Kidney epithelial cell (primary cell): ENCODE measurements around the gene PRELID2. TPM values are rescaled to one million over a fixed set of nuclear protein-coding genes. Genes with fewer than 3 reads are reported as not detected.

Source experiments
- DNase-seq: peaks from one replicate; pipeline ENCODE4 v3.0.0-alpha.2; 2010; ENCODE audit warnings: low read depth
- H3K27me3 ChIP-seq: 2 replicates; pipeline ENCODE4 v1.6.0; 2011; ENCODE audit warnings: low read length; ENCODE audit not compliant: control insufficient read depth, insufficient read depth
- H3K36me3 ChIP-seq: 2 replicates; pipeline ENCODE4 v1.5.1; 2011; ENCODE audit warnings: low read length; ENCODE audit not compliant: control insufficient read depth, insufficient read depth
- H3K4me3 ChIP-seq: 2 replicates; pipeline ENCODE4 v1.5.1; 2011; ENCODE audit warnings: low read depth, mild to moderate bottlenecking, control low read depth, low read length
- CTCF ChIP-seq: IDR thresholded peaks from 2 replicates; pipeline ENCODE4 v1.5.1; 2011; ENCODE audit warnings: mild to moderate bottlenecking, moderate library complexity, low read length, control low read depth, inconsistent platforms; ENCODE audit not compliant: insufficient read depth, poor library complexity, severe bottlenecking
- total RNA-seq: library from RNA; depleted of rRNA; stranded (reverse); fragments of >200 nt; gene quantifications from 2 replicates; pipeline ENCODE4 v1.2.3, GENCODE V29; 2015

The PRELID2 gene
- total RNA-seq, 1 donor from 2014 or later: 9.4 TPM

GRCh38 chr5:145787507-145787906, 47.6 kb downstream of the PRELID2 start:
- H3K27me3 ChIP-seq: no peaks in the 10 kb centered on the region
- DNase-seq: no peak
- no peaks in the 10 kb centered on the region for H3K36me3 ChIP-seq
- no peak for TF ChIP-seq CTCF
- no peak overlapping the region for H3K4me3 ChIP-seq

GRCh38 chr5:145787001-145787400, 48.1 kb downstream of the PRELID2 start:
- no peak for TF ChIP-seq CTCF
- no peaks in the 10 kb centered on the region for H3K27me3 ChIP-seq
- no peaks in the 10 kb centered on the region for H3K36me3 ChIP-seq
- H3K4me3 ChIP-seq: no peak overlapping the region
- no peak for DNase-seq

GRCh38 chr5:145780982-145781381, 54.2 kb downstream of the PRELID2 start:
- no peaks in the 10 kb centered on the region for H3K36me3 ChIP-seq
- TF ChIP-seq CTCF: no peak
- H3K4me3 ChIP-seq: no peak overlapping the region
- no peak for DNase-seq
- no peaks in the 10 kb centered on the region for H3K27me3 ChIP-seq

- H3K4me3 ChIP-seq: no peak overlapping the region
- no peak for DNase-seq
- TF ChIP-seq CTCF: no peak
- H3K36me3 ChIP-seq: no peaks in the 10 kb centered on the region
- no peaks in the 10 kb centered on the region for H3K27me3 ChIP-seq
Observed at GRCh38 chr5:145778144-145778900, 56.8 kb downstream of the PRELID2 start.

- H3K36me3 ChIP-seq: no peaks in the 10 kb centered on the region
- no peak for TF ChIP-seq CTCF
- no peak overlapping the region for H3K4me3 ChIP-seq
- no peak for DNase-seq
- no peaks in the 10 kb centered on the region for H3K27me3 ChIP-seq
Observed at GRCh38 chr5:145777445-145778063, 57.6 kb downstream of the PRELID2 start.

GRCh38 chr5:145776886-145777285, 58.3 kb downstream of the PRELID2 start:
- H3K36me3 ChIP-seq: no peaks in the 10 kb centered on the region
- H3K27me3 ChIP-seq: no peaks in the 10 kb centered on the region
- TF ChIP-seq CTCF: no peak
- DNase-seq: no peak
- no peak overlapping the region for H3K4me3 ChIP-seq
